DND-41 (cell line): ENCODE results near the gene DCLK1.

ENCODE experiments used
- ATAC-seq: fragments of 200-7000 bp; cut with Tn5 transposase; 3 replicates; pipeline ENCODE4 v1.9.1; 2021; ENCODE audit warnings: low read depth; ENCODE audit not compliant: insufficient read depth
- DNase-seq: peaks from one replicate; pipeline ENCODE4 v3.0.0-alpha.2; 2020
- H2AFZ ChIP-seq: 2 replicates; pipeline ENCODE4 v1.6.0; 2012; ENCODE audit warnings: low read depth, low read length
- H3K27ac ChIP-seq: 2 replicates; pipeline ENCODE4 v1.5.1; 2012; ENCODE audit warnings: low read length, inconsistent platforms
- H3K27me3 ChIP-seq: fragments of 200-600 bp; sonication (generic); 2 replicates; pipeline ENCODE4 v1.6.0; 2012; ENCODE audit warnings: low read length, mild to moderate bottlenecking, inconsistent platforms; ENCODE audit not compliant: insufficient read depth, poor library complexity
- H3K36me3 ChIP-seq: 2 replicates; pipeline ENCODE4 v1.5.1; 2012; ENCODE audit warnings: low read length, inconsistent platforms; ENCODE audit not compliant: insufficient read depth
- H3K4me1 ChIP-seq: 2 replicates; pipeline ENCODE4 v1.5.1; 2012; ENCODE audit warnings: mild to moderate bottlenecking, low read length; ENCODE audit not compliant: insufficient read depth
- H3K4me2 ChIP-seq: 2 replicates; pipeline ENCODE4 v1.6.0; 2012; ENCODE audit warnings: mild to moderate bottlenecking, moderate library complexity, low read length, inconsistent platforms; ENCODE audit not compliant: insufficient read depth
- H3K4me3 ChIP-seq, 2 experiments: fragments of 200-600 bp in 1 of 2; shearing (Covaris generic) in 1 of 2; 2 replicates each; pipeline ENCODE4 v1.5.1; 2012 to 2016; ENCODE audit warnings: inconsistent platforms in 2 of 2, low read length in 2 of 2, mild to moderate bottlenecking in 2 of 2, low read depth in 1 of 2, moderate library complexity in 1 of 2
- H3K79me2 ChIP-seq: 2 replicates; pipeline ENCODE4 v1.6.0; 2012; ENCODE audit warnings: low read length, inconsistent platforms; ENCODE audit not compliant: insufficient read depth
- H3K9ac ChIP-seq: 2 replicates; pipeline ENCODE4 v1.6.0; 2012; ENCODE audit warnings: low read depth, mild to moderate bottlenecking, inconsistent platforms, low read length, moderate library complexity
- H3K9me3 ChIP-seq: 2 replicates; pipeline ENCODE4 v1.5.1; 2012; ENCODE audit warnings: low read length, moderate library complexity, mild to moderate bottlenecking, inconsistent platforms; ENCODE audit not compliant: insufficient read depth, severe bottlenecking
- H4K20me1 ChIP-seq: 2 replicates; pipeline ENCODE4 v1.6.0; 2012; ENCODE audit warnings: low read length; ENCODE audit not compliant: insufficient read depth
- EZH2 ChIP-seq: IDR thresholded peaks from 3 replicates; pipeline ENCODE4 v1.6.1; 2012; ENCODE audit warnings: borderline replicate concordance, low read depth, mild to moderate bottlenecking, moderate library complexity, low read length, inconsistent platforms; ENCODE audit not compliant: severe bottlenecking
- TF ChIP-seq, protein P1 (sequence below): IDR thresholded peaks from 2 replicates; pipeline ENCODE4 v1.5.1; 2012; ENCODE audit warnings: borderline replicate concordance, low read length, moderate library complexity, mild to moderate bottlenecking; ENCODE audit not compliant: poor library complexity, severe bottlenecking; ENCODE audit errors: extremely low read depth

DCLK1 gene

DNA sequence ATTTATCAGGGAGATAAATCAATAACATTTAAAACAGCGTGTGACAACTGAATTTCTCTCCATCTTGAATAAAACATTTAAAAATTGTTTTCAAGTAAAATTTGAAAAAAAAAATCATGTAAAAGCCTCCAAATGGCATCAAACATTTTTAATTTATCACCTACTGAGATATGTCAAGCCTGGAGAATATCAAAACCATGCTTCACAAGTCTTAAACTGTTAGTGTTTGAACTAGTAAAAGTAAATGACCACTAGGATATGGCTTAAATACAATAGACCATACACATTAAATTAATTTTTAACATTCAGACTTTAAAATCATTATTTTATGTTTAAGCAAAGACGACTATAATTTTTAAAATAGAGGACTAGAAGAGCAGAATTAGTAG is 281.9 kb downstream of the DCLK1 start:
- Histone ChIP-seq H3K4me1 (no peaks in the 10 kb centered on the region), H3K4me2 (no peak overlapping the region), H2AFZ (no peak overlapping the region), H3K9ac (no peak overlapping the region), H3K27ac (no peak overlapping the region), H3K36me3 (no peaks in the 10 kb centered on the region), H4K20me1 (no peaks in the 10 kb centered on the region), H3K4me3 (no peak overlapping the region), H3K9me3 (no peaks in the 10 kb centered on the region), H3K79me2 (no peaks in the 10 kb centered on the region), H3K27me3 (no peaks in the 10 kb centered on the region)
- ATAC-seq (no peak), DNase-seq (no peak)
- no peak for TF ChIP-seq EZH2
- TF ChIP-seq, protein P1, sequence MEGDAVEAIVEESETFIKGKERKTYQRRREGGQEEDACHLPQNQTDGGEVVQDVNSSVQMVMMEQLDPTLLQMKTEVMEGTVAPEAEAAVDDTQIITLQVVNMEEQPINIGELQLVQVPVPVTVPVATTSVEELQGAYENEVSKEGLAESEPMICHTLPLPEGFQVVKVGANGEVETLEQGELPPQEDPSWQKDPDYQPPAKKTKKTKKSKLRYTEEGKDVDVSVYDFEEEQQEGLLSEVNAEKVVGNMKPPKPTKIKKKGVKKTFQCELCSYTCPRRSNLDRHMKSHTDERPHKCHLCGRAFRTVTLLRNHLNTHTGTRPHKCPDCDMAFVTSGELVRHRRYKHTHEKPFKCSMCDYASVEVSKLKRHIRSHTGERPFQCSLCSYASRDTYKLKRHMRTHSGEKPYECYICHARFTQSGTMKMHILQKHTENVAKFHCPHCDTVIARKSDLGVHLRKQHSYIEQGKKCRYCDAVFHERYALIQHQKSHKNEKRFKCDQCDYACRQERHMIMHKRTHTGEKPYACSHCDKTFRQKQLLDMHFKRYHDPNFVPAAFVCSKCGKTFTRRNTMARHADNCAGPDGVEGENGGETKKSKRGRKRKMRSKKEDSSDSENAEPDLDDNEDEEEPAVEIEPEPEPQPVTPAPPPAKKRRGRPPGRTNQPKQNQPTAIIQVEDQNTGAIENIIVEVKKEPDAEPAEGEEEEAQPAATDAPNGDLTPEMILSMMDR: no peak

DNA sequence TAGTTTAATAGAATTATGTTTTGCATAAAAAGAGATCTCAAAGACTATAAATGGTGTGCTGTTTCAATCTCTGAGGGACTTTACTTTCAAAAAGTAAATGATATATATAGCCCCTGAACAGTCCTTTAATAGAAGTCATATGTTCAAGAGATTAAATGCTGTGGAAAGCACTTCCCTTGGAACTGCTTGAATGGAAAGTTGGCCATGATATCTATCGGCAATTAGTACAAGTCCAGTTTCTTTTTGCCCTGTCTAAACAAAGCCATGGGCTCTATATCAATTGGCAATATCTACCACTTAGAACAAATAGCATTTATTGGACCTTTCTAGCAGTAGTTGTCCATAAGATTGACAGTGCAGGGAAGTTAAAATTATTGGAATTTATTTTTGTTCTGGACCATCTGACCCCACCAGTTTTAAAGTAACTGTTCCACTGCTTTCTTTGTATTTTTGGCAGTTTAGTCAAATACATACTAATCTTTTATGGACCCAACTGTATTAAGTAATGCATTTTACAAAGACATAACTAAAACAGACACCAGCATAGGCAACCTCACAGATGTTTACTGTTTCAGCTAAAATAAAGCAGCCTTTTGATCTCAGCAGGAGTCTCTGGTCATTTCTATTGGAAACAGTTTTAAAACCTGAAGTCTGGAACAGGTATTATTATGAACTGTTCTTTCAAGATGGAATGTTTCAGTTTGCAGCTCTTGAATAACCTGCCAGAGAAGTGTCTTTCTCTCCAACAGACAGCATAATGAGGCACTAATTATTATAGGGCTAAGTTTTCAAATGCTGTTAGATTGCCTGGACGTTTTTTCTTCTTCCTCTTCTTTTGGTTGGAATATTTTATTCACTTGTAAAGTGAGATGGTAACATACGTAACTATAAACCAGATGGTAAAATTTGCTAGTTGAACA is 282.6 kb downstream of the DCLK1 start:
- no peak for ATAC-seq
- Histone ChIP-seq H3K27me3 (no peaks in the 10 kb centered on the region), H3K9ac (no peak overlapping the region), H3K4me1 (no peaks in the 10 kb centered on the region), H3K27ac (no peak overlapping the region), H3K4me2 (no peak overlapping the region), H3K36me3 (no peaks in the 10 kb centered on the region), H3K9me3 (no peaks in the 10 kb centered on the region), H4K20me1 (no peaks in the 10 kb centered on the region), H2AFZ (no peak overlapping the region), H3K79me2 (no peaks in the 10 kb centered on the region), H3K4me3 (no peak overlapping the region)
- no peak for DNase-seq
- TF ChIP-seq, protein P1: no peak
- TF ChIP-seq EZH2: no peak

DNA sequence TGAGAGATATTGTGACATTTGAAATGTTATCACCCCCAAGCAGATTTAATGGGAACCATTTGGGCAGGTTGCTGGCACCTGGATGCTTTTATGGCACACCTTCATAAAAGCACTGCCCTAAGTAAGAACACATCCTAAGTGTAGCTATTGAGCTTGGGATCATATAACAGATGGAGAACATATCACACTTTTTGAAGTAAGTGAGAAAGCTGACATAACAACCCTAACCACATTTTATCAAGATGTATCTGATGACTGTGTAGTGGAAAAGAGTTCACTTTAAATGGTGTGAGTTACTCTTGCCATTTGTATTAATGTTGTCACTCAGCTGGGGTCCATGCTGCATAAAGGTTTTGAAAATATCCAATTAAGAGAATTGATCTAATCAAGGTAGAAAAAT is 287.9 kb downstream of the DCLK1 start:
- TF ChIP-seq, protein P1: no peak
- H3K4me3 ChIP-seq: no peak overlapping the region
- DNase-seq (no peak), ATAC-seq (no peak)
- no peak overlapping the region for H3K27ac ChIP-seq
- H4K20me1 ChIP-seq: no peaks in the 10 kb centered on the region
- no peaks in the 10 kb centered on the region for H3K9me3 ChIP-seq
- no peak overlapping the region for H2AFZ ChIP-seq
- no peak overlapping the region for H3K9ac ChIP-seq
- no peaks in the 10 kb centered on the region for H3K79me2 ChIP-seq
- H3K4me1 ChIP-seq: no peaks in the 10 kb centered on the region
- no peaks in the 10 kb centered on the region for H3K36me3 ChIP-seq
- H3K4me2 ChIP-seq: no peak overlapping the region
- no peaks in the 10 kb centered on the region for H3K27me3 ChIP-seq

DNA sequence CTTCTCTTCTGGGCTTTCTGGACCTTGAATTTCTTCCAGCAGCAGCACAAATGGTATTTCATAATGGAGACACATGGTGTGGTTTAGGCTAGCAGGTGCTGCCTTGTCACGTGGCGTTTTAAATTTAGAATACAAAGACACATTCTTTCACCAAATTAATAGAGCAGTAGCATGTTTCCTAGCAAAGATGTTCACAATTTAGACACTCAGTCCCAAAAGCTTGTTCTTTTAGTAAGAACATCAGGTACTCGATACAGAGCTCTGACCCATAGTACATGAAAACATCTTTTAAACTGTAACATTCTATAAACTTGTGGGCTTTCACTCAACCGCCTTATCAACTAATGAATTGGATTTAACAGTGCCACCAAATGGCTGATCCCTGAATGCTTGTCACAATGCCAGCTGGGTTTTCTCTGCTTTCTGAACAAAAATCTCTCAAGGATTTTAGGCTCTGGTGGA is 290.1 kb downstream of the DCLK1 start:
- no peaks in the 10 kb centered on the region for H3K4me1 ChIP-seq
- no peak for ATAC-seq
- no peak for DNase-seq
- no peaks in the 10 kb centered on the region for H3K27me3 ChIP-seq
- H3K36me3 ChIP-seq: no peaks in the 10 kb centered on the region
- H3K4me2 ChIP-seq: no peak overlapping the region
- no peak overlapping the region for H2AFZ ChIP-seq
- no peak for TF ChIP-seq EZH2
- TF ChIP-seq, protein P1: no peak
- no peaks in the 10 kb centered on the region for H3K9me3 ChIP-seq
- no peak overlapping the region for H3K4me3 ChIP-seq
- H3K27ac ChIP-seq: no peak overlapping the region
- H3K9ac ChIP-seq: no peak overlapping the region
- H3K79me2 ChIP-seq: no peaks in the 10 kb centered on the region
- H4K20me1 ChIP-seq: no peaks in the 10 kb centered on the region
